Thoracic aorta (tissue), 2 donors: ENCODE results near the gene PBX3. TPM values are rescaled to one million over a fixed set of nuclear protein-coding genes. Genes with fewer than 3 reads are reported as not detected.

Experiments used
- ATAC-seq: fragments of 150-250 bp; one replicate; pipeline ENCODE4 v1.8.0; 2017; ENCODE audit warnings: low read depth; ENCODE audit not compliant: insufficient number of reproducible peaks, low FRiP score
- DNase-seq: peaks from one replicate; pipeline ENCODE4 v3.0.0-alpha.2; 2020; ENCODE audit warnings: low spot score
- H3K27ac ChIP-seq, 2 donors: fragments of 200-600 bp; sonication (generic); 1 replicate in 1 of 2; 2 replicates in 1 of 2; pipeline ENCODE4 v1.5.1; 2016; ENCODE audit warnings: mild to moderate bottlenecking in 2 of 2, moderate library complexity in 2 of 2
- H3K27me3 ChIP-seq: fragments of 200-600 bp; sonication (generic); replicated peaks from 2 replicates; pipeline ENCODE4 v1.6.0; 2016; ENCODE audit warnings: mild to moderate bottlenecking; ENCODE audit not compliant: insufficient read depth
- H3K36me3 ChIP-seq: fragments of 200-600 bp; sonication (generic); one replicate; pipeline ENCODE4 v1.5.1; 2016
- H3K4me1 ChIP-seq, 2 donors: fragments of 200-600 bp; sonication (generic); 1 replicate in 1 of 2; 2 replicates in 1 of 2; pipeline versions ENCODE4 v1.5.1 to v1.6.0; 2016; ENCODE audit warnings: low read depth in 2 of 2, mild to moderate bottlenecking in 1 of 2; ENCODE audit not compliant: control insufficient read depth in 1 of 2
- H3K4me3 ChIP-seq: fragments of 200-600 bp; sonication (generic); 2 replicates; pipeline ENCODE4 v1.5.1; 2016; ENCODE audit warnings: mild to moderate bottlenecking
- H3K9me3 ChIP-seq: fragments of 200-600 bp; sonication (generic); 2 replicates; pipeline ENCODE4 v1.5.1; 2016
- CTCF ChIP-seq: fragments of 200-600 bp; sonication (generic); IDR thresholded peaks from one replicate; pipeline ENCODE4 v1.5.1; 2019; ENCODE audit warnings: antibody characterized with exemption
- total RNA-seq, 2 donors: library from RNA; depleted of rRNA; stranded (reverse); fragments of >200 nt; gene quantifications; one replicate each; pipeline versions ENCODE4 v1.1.0 to v1.2.3, GENCODE V29; 2016

PBX3 gene
- total RNA-seq, 2 donors from 2014 or later = 23.9 to 34.8 TPM

GRCh38 chr9:125926936-125927335 lies 179.8 kb downstream of the PBX3 start:
- Histone ChIP-seq H3K4me1 (no peaks in the 10 kb centered on the region), H3K36me3 (no peaks in the 10 kb centered on the region), H3K27ac (no peak overlapping the region), H3K27me3 (no peaks in the 10 kb centered on the region), H3K9me3 (no peaks in the 10 kb centered on the region), H3K4me3 (no peak overlapping the region)
- no peak for TF ChIP-seq CTCF
- DNase-seq = no peak
- no peak for ATAC-seq

- no peak overlapping the region for H3K27ac ChIP-seq
- DNase-seq = no peak
- no peak overlapping the region for H3K4me3 ChIP-seq
- TF ChIP-seq CTCF = no peak
- ATAC-seq = no peak
- no peaks in the 10 kb centered on the region for H3K27me3 ChIP-seq
- no peaks in the 10 kb centered on the region for H3K9me3 ChIP-seq
- no peaks in the 10 kb centered on the region for H3K4me1 ChIP-seq
- no peaks in the 10 kb centered on the region for H3K36me3 ChIP-seq
Measured at GRCh38 chr9:125929846-125930245, 182.7 kb downstream of the PBX3 start.

- no peaks in the 10 kb centered on the region for H3K36me3 ChIP-seq
- no peak overlapping the region for H3K27ac ChIP-seq
- no peak overlapping the region for H3K4me3 ChIP-seq
- no peaks in the 10 kb centered on the region for H3K27me3 ChIP-seq
- no peaks in the 10 kb centered on the region for H3K4me1 ChIP-seq
- TF ChIP-seq CTCF = no peak
- ATAC-seq = no peak
- DNase-seq = no peak
- no peaks in the 10 kb centered on the region for H3K9me3 ChIP-seq
Measured at GRCh38 chr9:125931211-125931610, 184.0 kb downstream of the PBX3 start.

GRCh38 chr9:125932012-125932411 lies 184.8 kb downstream of the PBX3 start:
- no peaks in the 10 kb centered on the region for H3K4me1 ChIP-seq
- peak; percentile 4 for DNase-seq
- no peak for ATAC-seq
- TF ChIP-seq CTCF = no peak
- no peaks in the 10 kb centered on the region for H3K27me3 ChIP-seq
- no peaks in the 10 kb centered on the region for H3K9me3 ChIP-seq
- no peak overlapping the region for H3K4me3 ChIP-seq
- H3K36me3 ChIP-seq = no peaks in the 10 kb centered on the region
- no peak overlapping the region for H3K27ac ChIP-seq

- TF ChIP-seq CTCF = no peak
- H3K27ac ChIP-seq = no peak overlapping the region
Measured at GRCh38 chr9:125932746-125933455, 185.7 kb downstream of the PBX3 start.

More at GRCh38 chr9:125932746-125933455, 185.7 kb downstream of the PBX3 start:
- Histone ChIP-seq H3K27me3 (no peaks in the 10 kb centered on the region), H3K4me3 (no peak overlapping the region), H3K9me3 (no peaks in the 10 kb centered on the region), H3K36me3 (no peaks in the 10 kb centered on the region), H3K4me1 (no peaks in the 10 kb centered on the region)
- ATAC-seq = no peak
- no peak for DNase-seq
